ENCODE data around the gene TAGLN.

TAGLN gene

DNA sequence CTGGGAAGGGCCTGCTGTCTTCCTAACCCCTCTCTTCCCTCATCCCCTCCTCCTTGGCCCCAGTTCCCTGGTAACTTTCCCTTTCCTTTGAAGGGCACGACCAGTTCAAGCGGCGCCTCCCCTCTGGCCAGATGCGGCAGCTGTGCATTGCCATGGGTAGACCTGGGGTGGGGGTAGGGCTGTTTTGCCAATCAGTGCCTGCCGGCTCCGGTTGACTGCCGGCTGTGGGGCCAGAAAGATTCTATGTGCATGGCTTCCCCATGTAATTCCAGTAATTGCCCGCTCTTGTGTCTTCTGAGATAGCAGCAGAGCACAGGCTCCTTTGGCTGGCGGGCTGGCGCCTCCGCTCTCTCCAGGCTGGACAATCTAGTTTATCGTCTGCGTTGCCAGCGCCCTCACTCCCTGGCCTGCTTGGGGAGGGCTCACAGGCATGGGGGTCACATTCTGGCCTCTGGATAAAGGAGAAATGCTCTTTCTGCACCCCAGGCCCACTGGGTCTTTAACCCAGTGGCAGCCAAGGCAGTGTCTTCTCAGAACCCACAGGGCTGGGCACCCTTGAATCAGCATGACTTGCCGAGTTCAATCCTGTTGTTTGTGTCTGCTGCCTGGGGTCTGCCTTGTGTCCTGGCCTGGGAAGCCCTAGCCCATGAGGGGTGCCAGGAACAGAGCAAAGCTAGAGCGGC lies 11.2 kb upstream of the TAGLN start:
- H3K9me3 ChIP-seq (ENCODE audit: control insufficient read depth in 2 of 2, low read length in 2 of 2): no peaks in the 10 kb centered on the region
- H3K9ac ChIP-seq (ENCODE audit: low read depth in 1 of 2, low read length in 2 of 2): no peak overlapping the region
- H3K36me3 ChIP-seq (ENCODE audit: control insufficient read depth in 2 of 2, insufficient read depth in 2 of 2, low read length in 2 of 2): peaks cover 53 to 66% of the 10 kb centered on the region in 2 donors
- no peaks in the 10 kb centered on the region for H3K27me3 ChIP-seq (ENCODE audit: control insufficient read depth in 2 of 2, insufficient read depth in 2 of 2, low read length in 2 of 2)
- no peak overlapping the region for H3K27ac ChIP-seq (ENCODE audit: low read depth in 2 of 2, low read length in 2 of 2)
- no peak overlapping the region for H3K4me3 ChIP-seq (ENCODE audit: low read length in 2 of 2)
- H3K4me1 ChIP-seq (ENCODE audit: control insufficient read depth in 2 of 2, insufficient read depth in 2 of 2, low read length in 2 of 2): peaks cover 20 to 26% of the 10 kb centered on the region in 2 donors

DNA sequence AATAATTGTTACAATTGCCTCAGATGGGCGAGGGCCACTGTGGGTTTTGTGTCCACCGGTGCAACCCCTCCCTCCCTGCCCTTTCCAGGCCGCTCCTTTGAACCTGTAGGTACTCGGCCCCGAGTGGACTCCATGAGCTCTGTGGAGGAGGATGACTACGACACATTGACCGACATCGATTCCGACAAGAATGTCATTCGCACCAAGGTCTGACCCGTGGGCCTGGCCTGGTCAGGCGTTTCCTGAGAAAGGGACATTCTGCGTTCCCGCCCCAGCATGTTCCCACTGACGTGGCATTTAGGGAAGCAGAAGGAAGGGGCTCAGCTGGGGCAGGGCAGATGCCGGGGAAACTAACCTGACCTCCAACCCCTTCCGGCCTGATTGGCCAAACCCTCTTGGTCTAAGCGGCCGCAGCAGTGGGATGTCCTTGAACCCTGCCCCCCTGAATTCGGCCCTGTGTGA lies 10.5 kb upstream of the TAGLN start:
- no peak overlapping the region for H3K9ac ChIP-seq (ENCODE audit: low read depth in 1 of 2, low read length in 2 of 2)
- H3K4me3 ChIP-seq (ENCODE audit: low read length in 2 of 2): no peak overlapping the region
- H3K27ac ChIP-seq (ENCODE audit: low read depth in 2 of 2, low read length in 2 of 2): no peak overlapping the region
- H3K4me1 ChIP-seq (ENCODE audit: control insufficient read depth in 2 of 2, insufficient read depth in 2 of 2, low read length in 2 of 2): peaks cover 20 to 26% of the 10 kb centered on the region in 2 donors
- H3K9me3 ChIP-seq (ENCODE audit: control insufficient read depth in 2 of 2, low read length in 2 of 2): no peaks in the 10 kb centered on the region
- H3K27me3 ChIP-seq (ENCODE audit: control insufficient read depth in 2 of 2, insufficient read depth in 2 of 2, low read length in 2 of 2): no peaks in the 10 kb centered on the region
- H3K36me3 ChIP-seq (ENCODE audit: control insufficient read depth in 2 of 2, insufficient read depth in 2 of 2, low read length in 2 of 2): peaks cover 57 to 69% of the 10 kb centered on the region in 2 donors

DNA sequence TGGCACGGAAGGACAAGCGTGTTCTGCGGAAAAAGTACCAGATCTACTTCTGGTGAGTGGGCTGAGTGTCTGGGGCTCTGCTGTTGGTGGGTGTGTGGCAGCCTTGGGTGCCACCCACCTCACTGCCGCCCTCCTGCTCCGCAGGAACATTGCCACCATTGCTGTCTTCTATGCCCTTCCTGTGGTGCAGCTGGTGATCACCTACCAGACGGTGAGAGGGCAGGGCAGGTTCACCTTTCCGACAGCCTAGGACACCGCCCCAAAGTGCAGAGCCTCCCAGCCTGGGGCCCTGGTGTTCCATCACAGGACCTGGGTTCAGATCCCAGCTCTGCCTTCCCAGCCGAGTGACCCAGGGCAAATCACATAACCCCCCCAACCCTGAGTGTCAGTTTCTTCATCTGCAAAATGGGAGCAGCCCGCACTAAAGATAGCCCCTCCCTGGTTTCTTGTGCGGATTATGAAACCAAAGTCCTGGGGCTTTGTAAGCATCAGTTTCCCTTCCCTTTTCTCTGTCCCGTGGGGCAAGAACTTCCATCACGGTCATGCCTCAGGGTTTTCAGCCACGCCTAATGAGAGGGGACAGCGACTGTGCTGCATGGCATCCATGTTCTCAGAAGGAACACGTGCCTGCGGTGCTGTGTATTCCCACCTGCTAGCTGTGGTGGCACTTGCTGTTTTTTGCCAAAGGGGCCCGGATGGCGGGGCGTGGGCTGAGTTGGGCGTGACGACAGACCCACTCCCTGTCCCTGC lies 9.8 kb upstream of the TAGLN start:
- H3K9me3 ChIP-seq (ENCODE audit: control insufficient read depth in 2 of 2, low read length in 2 of 2): no peaks in the 10 kb centered on the region
- peaks cover 59 to 67% of the 10 kb centered on the region in 2 donors for H3K36me3 ChIP-seq (ENCODE audit: control insufficient read depth in 2 of 2, insufficient read depth in 2 of 2, low read length in 2 of 2)
- H3K27ac ChIP-seq (ENCODE audit: low read depth in 2 of 2, low read length in 2 of 2): peak overlapping the region; percentile 30 to 48
- H3K9ac ChIP-seq (ENCODE audit: low read depth in 1 of 2, low read length in 2 of 2): no peak overlapping the region
- no peak overlapping the region for H3K4me3 ChIP-seq (ENCODE audit: low read length in 2 of 2)
- H3K4me1 ChIP-seq (ENCODE audit: control insufficient read depth in 2 of 2, insufficient read depth in 2 of 2, low read length in 2 of 2): peaks cover 17 to 27% of the 10 kb centered on the region in 2 donors
- no peaks in the 10 kb centered on the region for H3K27me3 ChIP-seq (ENCODE audit: control insufficient read depth in 2 of 2, insufficient read depth in 2 of 2, low read length in 2 of 2)

DNA sequence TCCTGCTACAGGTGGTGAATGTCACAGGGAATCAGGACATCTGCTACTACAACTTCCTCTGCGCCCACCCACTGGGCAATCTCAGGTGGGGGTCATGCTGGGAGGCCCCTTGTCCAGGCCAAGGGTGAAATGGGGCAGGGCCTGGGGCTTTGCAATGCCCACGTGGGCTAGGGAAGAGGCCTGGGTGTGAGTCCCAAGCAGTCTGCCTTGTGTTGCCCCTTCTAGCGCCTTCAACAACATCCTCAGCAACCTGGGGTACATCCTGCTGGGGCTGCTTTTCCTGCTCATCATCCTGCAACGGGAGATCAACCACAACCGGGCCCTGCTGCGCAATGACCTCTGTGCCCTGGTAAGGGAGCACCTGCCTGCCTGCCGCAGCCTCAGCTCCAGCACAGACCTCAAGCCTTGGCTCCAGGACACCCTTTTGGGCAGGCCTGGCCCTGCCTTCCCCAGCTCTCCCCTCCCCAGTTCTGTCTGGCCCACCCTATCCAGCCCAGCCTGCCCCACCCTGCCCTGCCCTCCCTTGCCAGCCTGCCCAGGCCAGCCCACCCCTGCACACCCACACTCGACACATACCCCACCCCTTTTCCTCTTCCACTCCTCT lies 9.1 kb upstream of the TAGLN start:
- H3K36me3 ChIP-seq (ENCODE audit: control insufficient read depth in 2 of 2, insufficient read depth in 2 of 2, low read length in 2 of 2): peaks cover 59 to 67% of the 10 kb centered on the region in 2 donors
- no peak overlapping the region for H3K4me3 ChIP-seq (ENCODE audit: low read length in 2 of 2)
- no peak overlapping the region for H3K9ac ChIP-seq (ENCODE audit: low read depth in 1 of 2, low read length in 2 of 2)
- peaks cover 18 to 32% of the 10 kb centered on the region in 2 donors for H3K4me1 ChIP-seq (ENCODE audit: control insufficient read depth in 2 of 2, insufficient read depth in 2 of 2, low read length in 2 of 2)
- H3K27ac ChIP-seq (ENCODE audit: low read depth in 2 of 2, low read length in 2 of 2): peak overlapping the region in 1 of 2 donors; percentile 30
- H3K27me3 ChIP-seq (ENCODE audit: control insufficient read depth in 2 of 2, insufficient read depth in 2 of 2, low read length in 2 of 2): no peaks in the 10 kb centered on the region
- no peaks in the 10 kb centered on the region for H3K9me3 ChIP-seq (ENCODE audit: control insufficient read depth in 2 of 2, low read length in 2 of 2)

DNA sequence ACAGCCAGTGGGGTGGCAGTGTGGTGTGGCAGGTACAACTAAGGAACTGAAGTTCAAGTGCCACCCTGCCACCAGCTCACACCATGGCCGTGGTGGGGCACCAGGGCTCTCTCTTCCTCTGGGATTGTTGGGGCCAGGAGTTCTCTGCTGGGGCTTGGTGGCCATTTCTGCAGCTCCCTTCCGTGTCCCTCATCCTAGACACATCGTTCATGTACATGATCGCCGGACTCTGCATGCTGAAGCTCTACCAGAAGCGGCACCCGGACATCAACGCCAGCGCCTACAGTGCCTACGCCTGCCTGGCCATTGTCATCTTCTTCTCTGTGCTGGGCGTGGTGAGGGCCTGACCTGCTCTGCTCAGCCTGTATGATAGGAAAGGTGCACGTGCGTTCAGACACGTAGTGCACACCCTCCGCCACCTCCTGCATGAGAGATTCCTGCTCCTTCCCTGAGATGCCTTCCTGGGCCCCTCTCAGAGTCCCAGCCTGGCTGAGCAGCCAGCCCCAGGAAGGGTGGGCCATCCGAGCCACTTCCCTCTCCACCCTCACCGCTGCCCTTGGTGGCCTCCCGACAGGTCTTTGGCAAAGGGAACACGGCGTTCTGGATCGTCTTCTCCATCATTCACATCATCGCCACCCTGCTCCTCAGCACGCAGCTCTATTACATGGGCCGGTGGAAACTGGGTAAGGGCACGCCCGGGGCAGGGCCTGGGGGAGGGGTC lies 7.3 kb upstream of the TAGLN start:
- no peaks in the 10 kb centered on the region for H3K9me3 ChIP-seq (ENCODE audit: control insufficient read depth in 2 of 2, low read length in 2 of 2)
- no peaks in the 10 kb centered on the region for H3K27me3 ChIP-seq (ENCODE audit: control insufficient read depth in 2 of 2, insufficient read depth in 2 of 2, low read length in 2 of 2)
- no peak overlapping the region for H3K27ac ChIP-seq (ENCODE audit: low read depth in 2 of 2, low read length in 2 of 2)
- H3K36me3 ChIP-seq (ENCODE audit: control insufficient read depth in 2 of 2, insufficient read depth in 2 of 2, low read length in 2 of 2): peaks cover 64 to 73% of the 10 kb centered on the region in 2 donors
- H3K4me3 ChIP-seq (ENCODE audit: low read length in 2 of 2): no peak overlapping the region
- H3K9ac ChIP-seq (ENCODE audit: low read depth in 1 of 2, low read length in 2 of 2): no peak overlapping the region
- peaks cover 13 to 25% of the 10 kb centered on the region in 2 donors for H3K4me1 ChIP-seq (ENCODE audit: control insufficient read depth in 2 of 2, insufficient read depth in 2 of 2, low read length in 2 of 2)

DNA sequence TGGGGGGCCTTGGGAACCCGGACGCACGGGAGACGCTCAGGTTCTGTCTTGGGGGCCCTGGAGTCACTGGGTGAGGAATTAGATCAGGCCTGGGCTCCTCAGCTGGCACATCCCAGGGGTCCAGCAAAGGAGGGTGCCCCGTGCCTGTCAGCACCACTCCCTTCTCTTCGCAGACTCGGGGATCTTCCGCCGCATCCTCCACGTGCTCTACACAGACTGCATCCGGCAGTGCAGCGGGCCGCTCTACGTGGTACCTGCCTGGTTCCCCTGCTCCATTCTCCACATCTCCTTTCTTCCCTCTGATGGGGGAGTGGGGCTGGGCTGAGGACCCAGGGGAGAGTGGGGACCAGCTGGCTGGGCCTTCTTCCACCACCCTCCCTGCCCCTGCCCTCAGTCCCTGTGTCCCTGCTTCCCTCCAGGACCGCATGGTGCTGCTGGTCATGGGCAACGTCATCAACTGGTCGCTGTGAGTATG lies 6.7 kb upstream of the TAGLN start:
- Histone ChIP-seq H3K4me3 (ENCODE audit: low read length in 2 of 2) (no peak overlapping the region), H3K27ac (ENCODE audit: low read depth in 2 of 2, low read length in 2 of 2) (no peak overlapping the region), H3K4me1 (ENCODE audit: control insufficient read depth in 2 of 2, insufficient read depth in 2 of 2, low read length in 2 of 2) (peaks cover 13 to 25% of the 10 kb centered on the region in 2 donors), H3K9ac (ENCODE audit: low read depth in 1 of 2, low read length in 2 of 2) (no peak overlapping the region), H3K9me3 (ENCODE audit: control insufficient read depth in 2 of 2, low read length in 2 of 2) (no peaks in the 10 kb centered on the region), H3K27me3 (ENCODE audit: control insufficient read depth in 2 of 2, insufficient read depth in 2 of 2, low read length in 2 of 2) (no peaks in the 10 kb centered on the region), H3K36me3 (ENCODE audit: control insufficient read depth in 2 of 2, insufficient read depth in 2 of 2, low read length in 2 of 2) (peaks cover 59 to 67% of the 10 kb centered on the region in 2 donors)

DNA sequence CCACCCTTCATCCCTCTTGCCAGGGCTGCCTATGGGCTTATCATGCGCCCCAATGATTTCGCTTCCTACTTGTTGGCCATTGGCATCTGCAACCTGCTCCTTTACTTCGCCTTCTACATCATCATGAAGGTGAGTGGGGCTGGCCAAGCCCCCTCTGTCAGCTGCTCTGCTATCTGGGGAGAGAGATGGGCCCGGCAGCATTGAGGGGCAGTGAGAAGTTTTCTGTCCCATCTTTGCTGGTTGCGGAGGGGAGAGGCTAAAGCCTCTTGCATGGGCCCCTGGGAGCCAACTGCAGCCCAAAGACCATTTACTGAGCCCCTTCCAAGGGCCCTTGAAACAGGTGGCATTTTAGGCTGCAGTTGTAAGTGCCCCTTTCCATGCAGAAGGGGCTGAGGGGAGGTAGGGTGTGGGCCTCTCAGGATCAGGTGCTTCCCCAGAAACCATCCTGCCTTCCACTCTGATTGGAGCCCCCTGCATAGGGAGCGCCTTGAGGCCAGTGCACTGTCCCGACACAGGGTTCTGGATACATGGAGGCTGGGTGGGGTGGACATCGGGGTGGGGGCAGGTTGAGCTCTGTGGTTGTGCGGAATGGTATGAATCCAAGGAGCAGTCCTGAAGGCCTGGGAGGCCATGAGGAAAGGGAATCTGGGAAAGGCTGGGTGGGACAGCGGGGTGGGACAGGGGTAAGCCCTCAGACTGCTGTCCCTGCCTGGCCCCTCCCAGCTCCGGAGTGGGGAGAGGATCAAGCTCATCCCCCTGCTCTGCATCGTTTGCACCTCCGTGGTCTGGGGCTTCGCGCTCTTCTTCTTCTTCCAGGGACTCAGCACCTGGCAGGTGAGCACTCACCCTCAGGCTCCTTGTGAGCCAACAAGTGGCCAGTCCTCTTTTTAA lies 5.8 kb upstream of the TAGLN start:
- Histone ChIP-seq H3K27me3 (ENCODE audit: control insufficient read depth in 2 of 2, insufficient read depth in 2 of 2, low read length in 2 of 2) (no peaks in the 10 kb centered on the region), H3K4me3 (ENCODE audit: low read length in 2 of 2) (no peak overlapping the region), H3K27ac (ENCODE audit: low read depth in 2 of 2, low read length in 2 of 2) (no peak overlapping the region), H3K4me1 (ENCODE audit: control insufficient read depth in 2 of 2, insufficient read depth in 2 of 2, low read length in 2 of 2) (peaks cover 17 to 34% of the 10 kb centered on the region in 2 donors), H3K36me3 (ENCODE audit: control insufficient read depth in 2 of 2, insufficient read depth in 2 of 2, low read length in 2 of 2) (peaks cover 50 to 58% of the 10 kb centered on the region in 2 donors), H3K9ac (ENCODE audit: low read depth in 1 of 2, low read length in 2 of 2) (no peak overlapping the region), H3K9me3 (ENCODE audit: control insufficient read depth in 2 of 2, low read length in 2 of 2) (no peaks in the 10 kb centered on the region)

GRCh38 chr11:117194267-117194666 lies 4.9 kb upstream of the TAGLN start:
- Histone ChIP-seq H3K9ac (ENCODE audit: low read depth in 1 of 2, low read length in 2 of 2) (no peak overlapping the region), H3K4me3 (ENCODE audit: low read length in 2 of 2) (no peak overlapping the region), H3K27me3 (ENCODE audit: control insufficient read depth in 2 of 2, insufficient read depth in 2 of 2, low read length in 2 of 2) (no peaks in the 10 kb centered on the region), H3K4me1 (ENCODE audit: control insufficient read depth in 2 of 2, insufficient read depth in 2 of 2, low read length in 2 of 2) (peaks cover 17 to 35% of the 10 kb centered on the region in 2 donors), H3K27ac (ENCODE audit: low read depth in 2 of 2, low read length in 2 of 2) (no peak overlapping the region), H3K36me3 (ENCODE audit: control insufficient read depth in 2 of 2, insufficient read depth in 2 of 2, low read length in 2 of 2) (peaks cover 42 to 50% of the 10 kb centered on the region in 2 donors), H3K9me3 (ENCODE audit: control insufficient read depth in 2 of 2, low read length in 2 of 2) (no peaks in the 10 kb centered on the region)

- peak overlapping the region in 1 of 2 donors; percentile 13 for H3K4me3 ChIP-seq (ENCODE audit: low read length in 2 of 2)
- no peaks in the 10 kb centered on the region for H3K9me3 ChIP-seq (ENCODE audit: control insufficient read depth in 2 of 2, low read length in 2 of 2)
- peaks cover 11 to 34% of the 10 kb centered on the region in 2 donors for H3K4me1 ChIP-seq (ENCODE audit: control insufficient read depth in 2 of 2, insufficient read depth in 2 of 2, low read length in 2 of 2)
- no peaks in the 10 kb centered on the region for H3K27me3 ChIP-seq (ENCODE audit: control insufficient read depth in 2 of 2, insufficient read depth in 2 of 2, low read length in 2 of 2)
- peaks cover 33 to 41% of the 10 kb centered on the region in 2 donors for H3K36me3 ChIP-seq (ENCODE audit: control insufficient read depth in 2 of 2, insufficient read depth in 2 of 2, low read length in 2 of 2)
- peak overlapping the region; percentile 54 to 57 for H3K27ac ChIP-seq (ENCODE audit: low read depth in 2 of 2, low read length in 2 of 2)
- no peak overlapping the region for H3K9ac ChIP-seq (ENCODE audit: low read depth in 1 of 2, low read length in 2 of 2)
Measured at GRCh38 chr11:117195258-117195657, 3.9 kb upstream of the TAGLN start.

Data from mucosa of rectum (tissue), 2 donors.